Epithelial cell of proximal tubule (primary cell): Measurements from ENCODE around the gene RIMKLB. TPM values are rescaled to one million over a fixed set of nuclear protein-coding genes. Genes with fewer than 3 reads are reported as not detected.

Experiments
- DNase-seq: peaks from one replicate; pipeline ENCODE4 v3.0.0-alpha.2; 2011; ENCODE audit warnings: low read depth
- H3K4me3 ChIP-seq: 2 replicates; pipeline ENCODE4 v1.5.1; 2011; ENCODE audit warnings: low read depth, mild to moderate bottlenecking, low read length
- CTCF ChIP-seq: conservative IDR thresholded peaks from 2 replicates; pipeline ENCODE4 v1.5.1; 2012; ENCODE audit warnings: low read depth, mild to moderate bottlenecking, low read length
- total RNA-seq: library from RNA; depleted of rRNA; stranded (reverse); fragments of >200 nt; gene quantifications from 2 replicates; pipeline ENCODE4 v1.2.3, GENCODE V29; 2015

Gene RIMKLB
- total RNA-seq, 1 donor from 2014 or later: 34.0 TPM

- DNase-seq: no peak
- no peak for TF ChIP-seq CTCF
- H3K4me3 ChIP-seq: no peak overlapping the region
These were observed 21.1 kb upstream of the RIMKLB start for GRCh38 chr12:8676651-8677050.

GRCh38 chr12:8677362-8677761 is 20.4 kb upstream of the RIMKLB start:
- no peak overlapping the region for H3K4me3 ChIP-seq
- no peak for TF ChIP-seq CTCF
- no peak for DNase-seq

- no peak for DNase-seq
- H3K4me3 ChIP-seq: no peak overlapping the region
- no peak for TF ChIP-seq CTCF
These were observed 19.1 kb upstream of the RIMKLB start for GRCh38 chr12:8678661-8679111.

GRCh38 chr12:8680533-8680932 is 17.3 kb upstream of the RIMKLB start:
- no peak for TF ChIP-seq CTCF
- no peak overlapping the region for H3K4me3 ChIP-seq
- DNase-seq: no peak

GRCh38 chr12:8681129-8681884 is 16.5 kb upstream of the RIMKLB start:
- no peak for DNase-seq
- peak overlapping the region; percentile 25 for H3K4me3 ChIP-seq
- TF ChIP-seq CTCF: no peak

- no peak for DNase-seq
- TF ChIP-seq CTCF: no peak
- no peak overlapping the region for H3K4me3 ChIP-seq
These were observed 12.7 kb upstream of the RIMKLB start for GRCh38 chr12:8685051-8685450.
